Measurements from ENCODE around the gene OGFR.

Gene OGFR

GRCh38 chr20:62766716-62767115, 37.9 kb upstream of the OGFR start:
- DNase-seq: no peak
- no peak overlapping the region for H3K27ac ChIP-seq
- no peak overlapping the region for H3K4me3 ChIP-seq (ENCODE audit: low read depth, low read length)
- H3K36me3 ChIP-seq: no peaks in the 10 kb centered on the region
- no peak for TF ChIP-seq CTCF (IDR thresholded peaks at IDR 0.05; ENCODE audit: low read depth, low read length)
- H3K27me3 ChIP-seq (ENCODE audit: insufficient read depth, low read depth, severe bottlenecking): no peaks in the 10 kb centered on the region
- H3K9me3 ChIP-seq (ENCODE audit: severe bottlenecking): no peaks in the 10 kb centered on the region

GRCh38 chr20:62768234-62768546, 36.4 kb upstream of the OGFR start:
- H3K27ac ChIP-seq: no peak overlapping the region
- TF ChIP-seq CTCF (IDR thresholded peaks at IDR 0.05; ENCODE audit: low read depth, low read length): no peak

GRCh38 chr20:62768551-62769287, 35.9 kb upstream of the OGFR start:
- no peak overlapping the region for H3K4me3 ChIP-seq (ENCODE audit: low read depth, low read length)
- no peak overlapping the region for H3K27ac ChIP-seq
- H3K36me3 ChIP-seq: no peaks in the 10 kb centered on the region
- H3K9me3 ChIP-seq (ENCODE audit: severe bottlenecking): no peaks in the 10 kb centered on the region
- TF ChIP-seq CTCF (IDR thresholded peaks at IDR 0.05; ENCODE audit: low read depth, low read length): no peak
- DNase-seq: no peak
- H3K27me3 ChIP-seq (ENCODE audit: insufficient read depth, low read depth, severe bottlenecking): no peaks in the 10 kb centered on the region

More at GRCh38 chr20:62768234-62768546, 36.4 kb upstream of the OGFR start:
- Histone ChIP-seq H3K9me3 (ENCODE audit: severe bottlenecking) (no peaks in the 10 kb centered on the region), H3K36me3 (no peaks in the 10 kb centered on the region), H3K27me3 (ENCODE audit: insufficient read depth, low read depth, severe bottlenecking) (no peaks in the 10 kb centered on the region), H3K4me3 (ENCODE audit: low read depth, low read length) (no peak overlapping the region)
- DNase-seq: no peak

- Histone ChIP-seq H3K4me3 (ENCODE audit: low read depth, low read length) (no peak overlapping the region), H3K27me3 (ENCODE audit: insufficient read depth, low read depth, severe bottlenecking) (no peaks in the 10 kb centered on the region), H3K9me3 (ENCODE audit: severe bottlenecking) (no peaks in the 10 kb centered on the region), H3K27ac (no peak overlapping the region), H3K36me3 (no peaks in the 10 kb centered on the region)
- DNase-seq: no peak
- no peak for TF ChIP-seq CTCF (IDR thresholded peaks at IDR 0.05; ENCODE audit: low read depth, low read length)
Measured at GRCh38 chr20:62769346-62770071, 35.1 kb upstream of the OGFR start.

GRCh38 chr20:62770111-62770910, 34.3 kb upstream of the OGFR start:
- no peak for DNase-seq
- TF ChIP-seq CTCF (IDR thresholded peaks at IDR 0.05; ENCODE audit: low read depth, low read length): no peak

More at GRCh38 chr20:62770111-62770910, 34.3 kb upstream of the OGFR start:
- Histone ChIP-seq H3K4me3 (ENCODE audit: low read depth, low read length) (no peak overlapping the region), H3K36me3 (no peaks in the 10 kb centered on the region), H3K27ac (no peak overlapping the region), H3K9me3 (ENCODE audit: severe bottlenecking) (no peaks in the 10 kb centered on the region), H3K27me3 (ENCODE audit: insufficient read depth, low read depth, severe bottlenecking) (no peaks in the 10 kb centered on the region)
